Sciatic nerve (tissue), 2 donors: ENCODE measurements around the gene GLA. TPM values are rescaled to one million over a fixed set of nuclear protein-coding genes. Genes with fewer than 3 reads are reported as not detected.
A peak's percentile ranks its signal among the peaks of the same experiment; 100 is the strongest.

Source experiments
- ATAC-seq: fragments of 200-7000 bp; cut with Tn5 transposase; one replicate; pipeline ENCODE4 v1.9.1; 2020; ENCODE audit warnings: mild to moderate bottlenecking, moderate library complexity
- DNase-seq: peaks from one replicate; pipeline ENCODE4 v3.0.0-alpha.2; 2020; ENCODE audit warnings: low spot score
- intact Hi-C: fragments of 100-400 bp; cut with DNase I; formaldehyde crosslinking; loops from one replicate; pipeline ENCODE4 v1.14.2; 2022
- total RNA-seq: library from RNA; stranded (reverse); fragmentation: NEBNext Ultra II Directional; extraction: Animal tissue kit (Norgen Biotek cat#: 25700); gene quantifications from one replicate; pipeline ENCODE4 v1.2.1, GENCODE V29; 2021
- donor health status: DM: no; HTN: no; CAD: no.
- donor health status: DM: no; HTN: no; CAD: no.

Gene GLA
- 19.9 TPM for total RNA-seq

- DNase-seq: peak; percentile 94
- intact Hi-C loops: no loop called here
- peak; percentile 99 for ATAC-seq
Measured at GRCh38 chrX:101407748-101408531, at the start of gene GLA, which contains the start of gene HNRNPH2. TSS of gene GLA (minus strand) at chrX:101407925. CDS start at chrX:101407903, 22 bp downstream. TSS of gene HNRNPH2 (plus strand) at chrX:101408222. CDS start at chrX:101411989, 3,767 bp downstream.

DNA sequence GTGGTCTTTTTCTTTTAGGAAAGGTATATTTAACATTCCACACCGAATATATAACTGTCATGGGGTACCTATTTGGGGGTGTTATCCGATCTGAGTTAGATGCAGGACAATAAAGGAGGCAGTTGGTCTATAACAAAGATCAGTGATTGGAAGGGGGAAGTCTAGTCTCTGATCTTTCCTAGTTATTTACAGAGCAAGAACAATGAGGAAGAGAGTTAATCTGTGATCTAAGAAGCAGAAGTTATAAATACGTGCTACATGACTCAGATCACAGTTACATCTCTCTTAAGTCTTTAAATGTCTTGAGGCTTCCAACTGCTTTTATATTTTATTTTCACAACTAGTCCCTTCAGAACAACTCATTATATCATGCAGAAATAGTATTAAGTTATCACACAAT lies 44.3 kb upstream of the GLA start:
- ATAC-seq (no peak), DNase-seq (no peak)
- intact Hi-C loops: no loop called here

GRCh38 chrX:101450961-101451360 lies 43.2 kb upstream of the GLA start:
- ATAC-seq (no peak), DNase-seq (peak; percentile 74)
- intact Hi-C loops: no loop called here

GRCh38 chrX:101450085-101450484 lies 42.4 kb upstream of the GLA start:
- DNase-seq (no peak), ATAC-seq (no peak)
- intact Hi-C loops: no loop called here

DNA sequence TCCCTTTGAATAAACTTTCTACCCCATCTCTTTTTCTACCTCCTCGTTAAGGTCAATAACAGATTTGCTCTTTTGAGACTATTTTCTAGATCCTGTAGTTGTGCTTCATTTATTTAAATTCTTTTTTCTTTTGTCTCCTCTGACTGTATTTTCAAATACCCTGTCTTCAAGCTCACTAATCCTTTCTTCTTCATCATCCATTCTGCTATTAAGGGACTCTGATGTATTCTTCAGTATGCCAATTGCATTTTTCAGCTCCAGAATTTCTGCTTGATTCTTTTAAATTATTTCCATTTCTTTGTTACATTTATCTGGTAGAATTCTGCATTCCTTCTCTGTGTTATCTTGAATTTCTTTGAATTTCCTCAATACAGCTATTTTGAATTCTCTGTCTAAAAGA lies 41.6 kb upstream of the GLA start:
- intact Hi-C loops: no loop called here
- DNase-seq: no peak
- no peak for ATAC-seq

GRCh38 chrX:101442085-101442484 lies 34.4 kb upstream of the GLA start:
- DNase-seq: no peak
- peak; percentile 42 for ATAC-seq
- intact Hi-C loops: no loop called here

- intact Hi-C loops: no loop called here
- DNase-seq (no peak), ATAC-seq (no peak)
Measured at GRCh38 chrX:101430457-101431078, 22.8 kb upstream of the GLA start.

GRCh38 chrX:101429934-101430333 lies 22.2 kb upstream of the GLA start:
- ATAC-seq: no peak
- DNase-seq: no peak
- intact Hi-C loops: no loop called here

DNA sequence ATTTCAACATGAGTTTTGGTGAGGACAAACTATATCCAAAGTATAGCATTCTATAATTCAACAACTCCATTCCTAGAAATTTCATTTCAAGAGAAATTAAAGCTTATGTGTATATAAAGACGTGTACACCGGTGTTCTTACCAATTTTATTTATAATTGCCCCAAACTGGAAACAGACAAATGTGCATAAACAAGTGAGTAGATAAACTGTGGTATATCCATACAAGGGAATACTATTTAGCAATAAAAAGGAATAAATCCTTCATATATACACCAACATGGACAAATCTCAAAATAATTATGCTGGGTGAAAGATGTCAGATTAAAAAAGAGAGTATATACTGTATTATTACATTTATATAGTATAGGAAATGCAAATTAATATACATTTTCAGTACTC lies 20.2 kb upstream of the GLA start:
- DNase-seq: no peak
- ATAC-seq: no peak
- intact Hi-C loops: no loop called here

DNA sequence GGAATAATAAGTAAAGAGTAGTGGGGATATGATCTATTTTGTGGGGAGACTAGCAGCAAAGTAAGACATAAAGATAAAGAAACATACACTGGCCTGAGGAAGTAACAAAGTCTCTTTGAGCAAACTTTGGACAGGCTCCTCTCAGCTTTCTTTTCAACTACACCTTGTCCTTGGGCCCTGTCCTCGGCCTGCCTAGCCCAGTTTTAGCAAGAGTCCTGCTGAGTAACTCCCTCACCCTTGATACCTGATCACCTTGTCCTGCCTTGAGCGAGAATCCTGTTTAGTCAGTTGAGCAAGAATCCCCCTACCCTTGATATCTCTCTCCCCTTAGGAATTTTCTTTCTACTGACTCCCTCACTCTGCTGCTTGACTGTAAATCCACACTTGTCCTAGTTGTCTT lies 11.8 kb upstream of the GLA start:
- ATAC-seq: no peak
- no peak for DNase-seq
- intact Hi-C loops: no loop called here

- intact Hi-C loops: no loop called here
- ATAC-seq (peak; percentile 82), DNase-seq (peak; percentile 82)
Measured at GRCh38 chrX:101417981-101418841, 10.5 kb upstream of the GLA start.

GRCh38 chrX:101417190-101417589 lies 9.5 kb upstream of the GLA start:
- intact Hi-C loops: no loop called here
- DNase-seq: no peak
- ATAC-seq: no peak

- intact Hi-C loops: no loop called here
- ATAC-seq (no peak), DNase-seq (no peak)
Measured at GRCh38 chrX:101416691-101417090, 9.0 kb upstream of the GLA start.

- ATAC-seq (peak; percentile 70), DNase-seq (no peak)
- intact Hi-C loops: no loop called here
Measured at GRCh38 chrX:101415180-101416145, 7.7 kb upstream of the GLA start.

DNA sequence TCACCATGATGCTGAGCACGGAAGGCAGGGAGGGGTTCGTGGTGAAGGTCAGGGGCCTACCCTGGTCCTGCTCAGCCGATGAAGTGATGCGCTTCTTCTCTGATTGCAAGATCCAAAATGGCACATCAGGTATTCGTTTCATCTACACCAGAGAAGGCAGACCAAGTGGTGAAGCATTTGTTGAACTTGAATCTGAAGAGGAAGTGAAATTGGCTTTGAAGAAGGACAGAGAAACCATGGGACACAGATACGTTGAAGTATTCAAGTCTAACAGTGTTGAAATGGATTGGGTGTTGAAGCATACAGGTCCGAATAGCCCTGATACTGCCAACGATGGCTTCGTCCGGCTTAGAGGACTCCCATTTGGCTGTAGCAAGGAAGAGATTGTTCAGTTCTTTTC lies 4.3 kb upstream of the GLA start:
- DNase-seq: no peak
- intact Hi-C loops: loop anchor here (1.0 kb wide), 1 partner anchor 14 kb away; no protein-coding TSS in a partner anchor
- no peak for ATAC-seq

DNA sequence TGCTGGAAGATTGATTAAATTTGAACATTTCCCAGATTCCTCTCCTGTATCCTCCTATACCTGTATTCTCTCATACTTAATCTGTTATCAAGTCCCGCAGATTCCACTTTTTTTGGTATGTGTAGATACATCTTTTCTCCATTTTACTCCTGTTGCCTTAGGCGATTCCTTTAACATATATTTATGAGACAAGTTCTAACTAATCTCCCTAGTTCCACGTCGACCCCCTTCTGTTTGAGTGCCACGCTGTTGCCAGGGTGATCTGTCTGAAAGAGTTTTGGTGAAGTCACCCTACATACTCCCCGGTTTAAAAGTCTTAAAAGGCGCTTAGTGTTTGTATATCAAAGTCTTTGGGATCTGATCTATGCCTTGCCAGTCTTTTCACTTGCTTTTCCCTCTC lies 2.7 kb upstream of the GLA start:
- intact Hi-C loops: no loop called here
- ATAC-seq (no peak), DNase-seq (no peak)

GRCh38 chrX:101409043-101409442 lies 1.3 kb upstream of the GLA start:
- intact Hi-C loops: no loop called here
- DNase-seq (no peak), ATAC-seq (no peak)

DNA sequence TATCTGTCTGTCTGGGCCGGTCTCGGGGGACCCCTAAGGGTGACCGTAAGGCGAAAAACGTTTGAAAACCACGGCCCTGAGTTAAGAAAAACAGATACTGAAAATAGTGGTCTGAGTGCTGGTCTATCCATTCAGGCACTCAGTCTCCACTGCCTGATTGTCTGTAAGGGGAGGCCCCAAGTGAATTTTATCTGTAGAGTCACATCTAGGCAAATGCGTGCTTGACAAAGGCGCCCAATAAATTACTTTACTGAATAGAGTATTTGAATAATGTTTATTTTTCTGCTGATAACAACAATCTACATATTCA lies 762 bp upstream of the GLA start:
- ATAC-seq (no peak), DNase-seq (no peak)
- intact Hi-C loops: no loop called here
